ENCODE data around the gene PLCB4.

The PLCB4 gene

GRCh38 chr20:9071976-9072726 lies 3.3 kb downstream of the PLCB4 start:
- Histone ChIP-seq H3K27ac (no peak overlapping the region), H4K20me1 (no peaks in the 10 kb centered on the region; a peak in 1 of 22 replicates), H3K4me2 (no peak overlapping the region), H3K4me3 (no peak overlapping the region), H3K4me1 (peaks cover 0 to 15% (median 9%) of the 10 kb centered on the region in 10 experiments; a peak in 11 of 20 replicates), H3K9ac (no peak overlapping the region), H3K27me3 (peaks cover 42 to 56% (median 43%) of the 10 kb centered on the region in 11 experiments), H3K9me3 (replicated peaks in 1 of 11) (no peaks in the 10 kb centered on the region), H3K36me3 (no peaks in the 10 kb centered on the region)
- no peak for TF ChIP-seq Cebpa-rat (IDR thresholded peaks at IDR 0.05)

- Histone ChIP-seq H3K27me3 (peaks cover 34 to 48% (median 34%) of the 10 kb centered on the region in 11 experiments), H3K4me2 (no peak overlapping the region), H4K20me1 (no peaks in the 10 kb centered on the region; a peak in 1 of 22 replicates), H3K4me1 (peaks cover 0 to 11% (median 5%) of the 10 kb centered on the region in 10 experiments; a peak in 11 of 20 replicates), H3K4me3 (no peak overlapping the region), H3K9me3 (replicated peaks in 1 of 11) (no peaks in the 10 kb centered on the region), H3K36me3 (no peaks in the 10 kb centered on the region), H3K27ac (no peak overlapping the region), H3K9ac (no peak overlapping the region)
- no peak for TF ChIP-seq Cebpa-rat (IDR thresholded peaks at IDR 0.05)
Measured at GRCh38 chr20:9072861-9073500, 4.1 kb downstream of the PLCB4 start.

- H4K20me1 ChIP-seq, result no peaks in the 10 kb centered on the region; a peak in 1 of 22 replicates
- H3K27ac ChIP-seq, result no peak overlapping the region
- no peak for TF ChIP-seq Cebpa-rat (IDR thresholded peaks at IDR 0.05)
Measured at GRCh38 chr20:9075264-9076095, 6.6 kb downstream of the PLCB4 start.

GRCh38 chr20:9076440-9076839 lies 7.6 kb downstream of the PLCB4 start:
- Histone ChIP-seq H3K9me3 (replicated peaks in 1 of 11) (no peaks in the 10 kb centered on the region), H3K9ac (no peak overlapping the region), H3K4me2 (no peak overlapping the region), H3K4me1 (no peaks in the 10 kb centered on the region), H3K36me3 (no peaks in the 10 kb centered on the region), H3K27me3 (peaks cover 0 to 14% (median 3%) of the 10 kb centered on the region in 11 experiments; a peak in 8 of 22 replicates), H3K4me3 (no peak overlapping the region), H4K20me1 (no peaks in the 10 kb centered on the region; a peak in 1 of 22 replicates), H3K27ac (no peak overlapping the region)
- TF ChIP-seq Cebpa-rat (IDR thresholded peaks at IDR 0.05), result no peak

More at GRCh38 chr20:9075264-9076095, 6.6 kb downstream of the PLCB4 start:
- no peaks in the 10 kb centered on the region for H3K4me1 ChIP-seq
- H3K4me3 ChIP-seq, result no peak overlapping the region
- H3K9me3 ChIP-seq (replicated peaks in 1 of 11), result no peaks in the 10 kb centered on the region
- H3K36me3 ChIP-seq, result no peaks in the 10 kb centered on the region
- H3K4me2 ChIP-seq, result no peak overlapping the region
- H3K27me3 ChIP-seq, result peaks cover 9 to 23% (median 9%) of the 10 kb centered on the region in 11 experiments
- no peak overlapping the region for H3K9ac ChIP-seq

GRCh38 chr20:9078826-9079731 lies 10.2 kb downstream of the PLCB4 start:
- Histone ChIP-seq H3K36me3 (no peaks in the 10 kb centered on the region), H3K4me1 (no peaks in the 10 kb centered on the region), H3K27ac (no peak overlapping the region), H4K20me1 (no peaks in the 10 kb centered on the region), H3K4me3 (no peak overlapping the region), H3K4me2 (no peak overlapping the region), H3K27me3 (no peaks in the 10 kb centered on the region), H3K9me3 (replicated peaks in 1 of 11) (no peaks in the 10 kb centered on the region), H3K9ac (no peak overlapping the region)
- TF ChIP-seq Cebpa-rat (IDR thresholded peaks at IDR 0.05), result no peak

GRCh38 chr20:9081423-9081966 lies 12.6 kb downstream of the PLCB4 start:
- Histone ChIP-seq H3K4me3 (no peak overlapping the region), H3K4me2 (no peak overlapping the region), H3K27ac (no peak overlapping the region), H3K4me1 (peaks cover 0 to 8% (median 0%) of the 10 kb centered on the region in 10 experiments; a peak in 2 of 20 replicates), H3K27me3 (no peaks in the 10 kb centered on the region), H3K36me3 (no peaks in the 10 kb centered on the region), H3K9me3 (replicated peaks in 1 of 11) (no peaks in the 10 kb centered on the region), H3K9ac (no peak overlapping the region), H4K20me1 (no peaks in the 10 kb centered on the region)
- TF ChIP-seq Cebpa-rat (IDR thresholded peaks at IDR 0.05), result no peak

GRCh38 chr20:9082741-9083140 lies 13.9 kb downstream of the PLCB4 start:
- no peak overlapping the region for H3K9ac ChIP-seq
- no peak overlapping the region for H3K4me2 ChIP-seq
- no peak overlapping the region for H3K27ac ChIP-seq
- peaks cover 0 to 8% (median 0%) of the 10 kb centered on the region in 10 experiments; a peak in 2 of 20 replicates for H3K4me1 ChIP-seq
- H3K4me3 ChIP-seq, result no peak overlapping the region
- no peaks in the 10 kb centered on the region for H3K27me3 ChIP-seq
- H3K9me3 ChIP-seq (replicated peaks in 1 of 11), result no peaks in the 10 kb centered on the region; a peak in 1 of 22 replicates
- no peak for TF ChIP-seq Cebpa-rat (IDR thresholded peaks at IDR 0.05)
- no peaks in the 10 kb centered on the region for H4K20me1 ChIP-seq
- H3K36me3 ChIP-seq, result no peaks in the 10 kb centered on the region

- no peaks in the 10 kb centered on the region for H4K20me1 ChIP-seq
- no peaks in the 10 kb centered on the region for H3K36me3 ChIP-seq
- H3K4me1 ChIP-seq, result peaks cover 0 to 12% (median 0%) of the 10 kb centered on the region in 10 experiments; a peak in 2 of 20 replicates
- no peak for TF ChIP-seq Cebpa-rat (IDR thresholded peaks at IDR 0.05)
- H3K4me3 ChIP-seq, result no peak overlapping the region
- no peak overlapping the region for H3K4me2 ChIP-seq
- H3K27ac ChIP-seq, result no peak overlapping the region
- no peaks in the 10 kb centered on the region for H3K27me3 ChIP-seq
- no peaks in the 10 kb centered on the region; a peak in 1 of 22 replicates for H3K9me3 ChIP-seq (replicated peaks in 1 of 11)
- H3K9ac ChIP-seq, result no peak overlapping the region
Measured at GRCh38 chr20:9087531-9088217, 18.8 kb downstream of the PLCB4 start.

Data from BLaER1 treated with 17β-estradiol and CSF1 and Interleukin-3, amounts not matched to agents 10 nM and 100 nM (cell line).